Measurements from ENCODE around the gene INPPL1. TPM values are rescaled to one million over a fixed set of nuclear protein-coding genes. Genes with fewer than 3 reads are reported as not detected.

The INPPL1 gene
- total RNA-seq: 20.5 TPM

GRCh38 chr11:72224564-72225410, at the start of gene INPPL1:
Gene INPPL1 (plus strand): TSS chr11:72224767. CDS start chr11:72224985, 218 bp downstream.

GRCh38 chr11:72191961-72192381, 32.6 kb upstream of the INPPL1 start, which contains the start of gene FOLR1:
Gene FOLR1 (plus strand): TSS chr11:72192140. CDS start chr11:72192174, 34 bp downstream.

GRCh38 chr11:72216638-72217037, 7.9 kb upstream of the INPPL1 start, which contains the start of gene FOLR2:
Gene FOLR2 (plus strand): TSS chr11:72216794. CDS start chr11:72218585, 1,791 bp downstream.

GRCh38 chr11:72244060-72244360, 19.4 kb downstream of the INPPL1 start, which contains the start of gene PHOX2A:
Gene PHOX2A (minus strand): TSS chr11:72244176. CDS start chr11:72244004, 172 bp downstream.

Other genes starting within 250 kb of the INPPL1 start
- gene IL18BP, start 225.9 kb upstream of the INPPL1 start, total RNA-seq: 2.8 TPM
- gene NUMA1, start 144.2 kb upstream of the INPPL1 start, total RNA-seq: 144 TPM
- 18.7 TPM for gene LRRC51, start 143.9 kb upstream of the INPPL1 start, total RNA-seq
- gene LAMTOR1, start 121.5 kb upstream of the INPPL1 start, total RNA-seq: 60.0 TPM
- not detected for gene TOMT, start 118.8 kb upstream of the INPPL1 start, total RNA-seq
- 15.5 TPM for gene ANAPC15, start 112.1 kb upstream of the INPPL1 start, total RNA-seq
- gene FOLR3, start 89.0 kb upstream of the INPPL1 start, total RNA-seq: not detected
- 9.2 TPM for gene FOLR1, start 32.6 kb upstream of the INPPL1 start, total RNA-seq
- 10.8 TPM for gene FOLR2, start 8.0 kb upstream of the INPPL1 start, total RNA-seq
- not detected for gene PHOX2A, start 19.4 kb downstream of the INPPL1 start, total RNA-seq
- gene CLPB, start 209.8 kb downstream of the INPPL1 start, total RNA-seq: 77.0 TPM